ENCODE results near the gene SUMO4.

DNA sequence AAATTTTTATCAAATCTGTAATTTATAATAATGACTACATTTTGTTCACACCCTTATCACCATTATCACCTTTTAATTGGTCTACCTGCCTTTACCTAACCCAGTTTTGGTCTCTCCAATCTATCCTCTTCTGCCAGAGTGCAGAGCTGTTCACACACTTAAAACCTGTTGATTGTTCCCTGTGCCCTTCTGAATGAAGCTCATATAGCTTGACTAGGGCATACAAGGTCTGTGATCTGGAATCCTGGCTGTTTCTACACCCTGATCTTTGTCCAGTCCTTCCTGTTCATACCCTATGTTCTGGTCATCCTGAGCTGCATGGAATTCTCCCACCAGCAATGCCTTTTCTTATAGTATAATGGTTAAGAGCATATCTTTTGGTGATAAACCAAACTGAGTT, 28.9 kb upstream of the SUMO4 start:
- TF ChIP-seq, protein P1, sequence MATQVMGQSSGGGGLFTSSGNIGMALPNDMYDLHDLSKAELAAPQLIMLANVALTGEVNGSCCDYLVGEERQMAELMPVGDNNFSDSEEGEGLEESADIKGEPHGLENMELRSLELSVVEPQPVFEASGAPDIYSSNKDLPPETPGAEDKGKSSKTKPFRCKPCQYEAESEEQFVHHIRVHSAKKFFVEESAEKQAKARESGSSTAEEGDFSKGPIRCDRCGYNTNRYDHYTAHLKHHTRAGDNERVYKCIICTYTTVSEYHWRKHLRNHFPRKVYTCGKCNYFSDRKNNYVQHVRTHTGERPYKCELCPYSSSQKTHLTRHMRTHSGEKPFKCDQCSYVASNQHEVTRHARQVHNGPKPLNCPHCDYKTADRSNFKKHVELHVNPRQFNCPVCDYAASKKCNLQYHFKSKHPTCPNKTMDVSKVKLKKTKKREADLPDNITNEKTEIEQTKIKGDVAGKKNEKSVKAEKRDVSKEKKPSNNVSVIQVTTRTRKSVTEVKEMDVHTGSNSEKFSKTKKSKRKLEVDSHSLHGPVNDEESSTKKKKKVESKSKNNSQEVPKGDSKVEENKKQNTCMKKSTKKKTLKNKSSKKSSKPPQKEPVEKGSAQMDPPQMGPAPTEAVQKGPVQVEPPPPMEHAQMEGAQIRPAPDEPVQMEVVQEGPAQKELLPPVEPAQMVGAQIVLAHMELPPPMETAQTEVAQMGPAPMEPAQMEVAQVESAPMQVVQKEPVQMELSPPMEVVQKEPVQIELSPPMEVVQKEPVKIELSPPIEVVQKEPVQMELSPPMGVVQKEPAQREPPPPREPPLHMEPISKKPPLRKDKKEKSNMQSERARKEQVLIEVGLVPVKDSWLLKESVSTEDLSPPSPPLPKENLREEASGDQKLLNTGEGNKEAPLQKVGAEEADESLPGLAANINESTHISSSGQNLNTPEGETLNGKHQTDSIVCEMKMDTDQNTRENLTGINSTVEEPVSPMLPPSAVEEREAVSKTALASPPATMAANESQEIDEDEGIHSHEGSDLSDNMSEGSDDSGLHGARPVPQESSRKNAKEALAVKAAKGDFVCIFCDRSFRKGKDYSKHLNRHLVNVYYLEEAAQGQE (IDR thresholded peaks at IDR 0.05) = no peak
- TF ChIP-seq, protein P2, sequence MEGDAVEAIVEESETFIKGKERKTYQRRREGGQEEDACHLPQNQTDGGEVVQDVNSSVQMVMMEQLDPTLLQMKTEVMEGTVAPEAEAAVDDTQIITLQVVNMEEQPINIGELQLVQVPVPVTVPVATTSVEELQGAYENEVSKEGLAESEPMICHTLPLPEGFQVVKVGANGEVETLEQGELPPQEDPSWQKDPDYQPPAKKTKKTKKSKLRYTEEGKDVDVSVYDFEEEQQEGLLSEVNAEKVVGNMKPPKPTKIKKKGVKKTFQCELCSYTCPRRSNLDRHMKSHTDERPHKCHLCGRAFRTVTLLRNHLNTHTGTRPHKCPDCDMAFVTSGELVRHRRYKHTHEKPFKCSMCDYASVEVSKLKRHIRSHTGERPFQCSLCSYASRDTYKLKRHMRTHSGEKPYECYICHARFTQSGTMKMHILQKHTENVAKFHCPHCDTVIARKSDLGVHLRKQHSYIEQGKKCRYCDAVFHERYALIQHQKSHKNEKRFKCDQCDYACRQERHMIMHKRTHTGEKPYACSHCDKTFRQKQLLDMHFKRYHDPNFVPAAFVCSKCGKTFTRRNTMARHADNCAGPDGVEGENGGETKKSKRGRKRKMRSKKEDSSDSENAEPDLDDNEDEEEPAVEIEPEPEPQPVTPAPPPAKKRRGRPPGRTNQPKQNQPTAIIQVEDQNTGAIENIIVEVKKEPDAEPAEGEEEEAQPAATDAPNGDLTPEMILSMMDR (IDR thresholded peaks at IDR 0.05; ENCODE audit: low read depth, low read length, missing input control) = no peak
- no peak for TF ChIP-seq RAD21 (IDR thresholded peaks at IDR 0.05)
